ENCODE results near the gene CCDC33. TPM values are rescaled to one million over a fixed set of nuclear protein-coding genes. Genes with fewer than 3 reads are reported as not detected.

The CCDC33 gene
- total RNA-seq, 1 donor from 2014 or later, result 3.4 TPM

GRCh38 chr15:74281147-74282133, 45.3 kb downstream of the CCDC33 start:
- no peak for DNase-seq (ENCODE audit: low spot score)

GRCh38 chr15:74283368-74283767, 47.2 kb downstream of the CCDC33 start:
- DNase-seq (ENCODE audit: low spot score), result no peak

GRCh38 chr15:74289671-74290070, 53.5 kb downstream of the CCDC33 start:
- no peak for DNase-seq (ENCODE audit: low spot score)

- DNase-seq (ENCODE audit: low spot score), result no peak
These were observed 54.5 kb downstream of the CCDC33 start for GRCh38 chr15:74290645-74291044.

- peak; percentile 86 for DNase-seq (ENCODE audit: low spot score)
These were observed 55.3 kb downstream of the CCDC33 start for GRCh38 chr15:74291101-74292071.

- DNase-seq (ENCODE audit: low spot score), result no peak
These were observed 57.1 kb downstream of the CCDC33 start for GRCh38 chr15:74293021-74293810.

GRCh38 chr15:74294010-74294409, 57.9 kb downstream of the CCDC33 start:
- DNase-seq (ENCODE audit: low spot score), result no peak

GRCh38 chr15:74295800-74296199, 59.7 kb downstream of the CCDC33 start:
- no peak for DNase-seq (ENCODE audit: low spot score)

GRCh38 chr15:74297887-74298286, 61.8 kb downstream of the CCDC33 start:
- peak; percentile 86 for DNase-seq (ENCODE audit: low spot score)

- DNase-seq (ENCODE audit: low spot score), result no peak
These were observed 64.1 kb downstream of the CCDC33 start for GRCh38 chr15:74300057-74300795.

- peak; percentile 53 for DNase-seq (ENCODE audit: low spot score)
These were observed 65.6 kb downstream of the CCDC33 start for GRCh38 chr15:74301583-74302361.

- no peak for DNase-seq (ENCODE audit: low spot score)
These were observed 66.8 kb downstream of the CCDC33 start for GRCh38 chr15:74302821-74303359.

GRCh38 chr15:74303741-74304309, 67.7 kb downstream of the CCDC33 start:
- no peak for DNase-seq (ENCODE audit: low spot score)

GRCh38 chr15:74304431-74304830, 68.3 kb downstream of the CCDC33 start:
- no peak for DNase-seq (ENCODE audit: low spot score)

GRCh38 chr15:74305687-74306086, 69.6 kb downstream of the CCDC33 start:
- no peak for DNase-seq (ENCODE audit: low spot score)

- no peak for DNase-seq (ENCODE audit: low spot score)
These were observed 70.7 kb downstream of the CCDC33 start for GRCh38 chr15:74306781-74307217.

- peak; percentile 77 for DNase-seq (ENCODE audit: low spot score)
These were observed 72.0 kb downstream of the CCDC33 start for GRCh38 chr15:74307827-74308811.
